GM18951 (cell line): Measurements from ENCODE around the gene SLC12A9.

ENCODE experiments used
- POLR2A ChIP-seq: IDR thresholded peaks from 4 replicates; pipeline ENCODE4 v1.6.1; 2011; ENCODE audit warnings: mild to moderate bottlenecking; ENCODE audit not compliant: insufficient read length, insufficient read depth; ENCODE audit errors: extremely low read depth
- in situ Hi-C: fragments of 300-500 bp; cut with MboI; formaldehyde crosslinking; loops from one replicate; pipeline ENCODE4 v1.12.0; 2022; ENCODE audit warnings: low sequenced_read_pairs, mixed read lengths, inconsistent platforms; ENCODE audit not compliant: unreplicated experiment

Gene SLC12A9

DNA sequence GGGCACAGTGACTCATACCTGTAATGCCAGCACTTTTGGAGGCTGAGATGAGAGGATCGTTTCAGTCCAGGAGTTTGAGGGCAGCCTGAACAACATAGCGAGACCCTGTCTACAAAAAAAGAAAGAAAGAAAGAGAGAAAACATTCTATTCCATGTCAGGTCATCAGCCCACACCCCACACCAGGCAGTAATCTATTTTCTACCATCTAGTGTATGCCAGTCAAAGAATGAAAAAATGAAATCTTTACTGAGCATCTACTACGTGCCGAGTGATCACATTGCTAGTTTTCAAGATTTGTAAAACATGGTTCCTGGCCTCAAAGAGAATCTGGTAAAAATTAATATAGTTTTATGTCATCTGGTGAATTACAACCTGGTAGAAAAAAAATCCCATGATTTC lies 22.1 kb upstream of the SLC12A9 start:
- no peak for TF ChIP-seq POLR2A
- in situ Hi-C loops: no loop called here

GRCh38 chr7:100832281-100832633 lies 20.3 kb upstream of the SLC12A9 start:
- in situ Hi-C loops: no loop called here
- no peak for TF ChIP-seq POLR2A

DNA sequence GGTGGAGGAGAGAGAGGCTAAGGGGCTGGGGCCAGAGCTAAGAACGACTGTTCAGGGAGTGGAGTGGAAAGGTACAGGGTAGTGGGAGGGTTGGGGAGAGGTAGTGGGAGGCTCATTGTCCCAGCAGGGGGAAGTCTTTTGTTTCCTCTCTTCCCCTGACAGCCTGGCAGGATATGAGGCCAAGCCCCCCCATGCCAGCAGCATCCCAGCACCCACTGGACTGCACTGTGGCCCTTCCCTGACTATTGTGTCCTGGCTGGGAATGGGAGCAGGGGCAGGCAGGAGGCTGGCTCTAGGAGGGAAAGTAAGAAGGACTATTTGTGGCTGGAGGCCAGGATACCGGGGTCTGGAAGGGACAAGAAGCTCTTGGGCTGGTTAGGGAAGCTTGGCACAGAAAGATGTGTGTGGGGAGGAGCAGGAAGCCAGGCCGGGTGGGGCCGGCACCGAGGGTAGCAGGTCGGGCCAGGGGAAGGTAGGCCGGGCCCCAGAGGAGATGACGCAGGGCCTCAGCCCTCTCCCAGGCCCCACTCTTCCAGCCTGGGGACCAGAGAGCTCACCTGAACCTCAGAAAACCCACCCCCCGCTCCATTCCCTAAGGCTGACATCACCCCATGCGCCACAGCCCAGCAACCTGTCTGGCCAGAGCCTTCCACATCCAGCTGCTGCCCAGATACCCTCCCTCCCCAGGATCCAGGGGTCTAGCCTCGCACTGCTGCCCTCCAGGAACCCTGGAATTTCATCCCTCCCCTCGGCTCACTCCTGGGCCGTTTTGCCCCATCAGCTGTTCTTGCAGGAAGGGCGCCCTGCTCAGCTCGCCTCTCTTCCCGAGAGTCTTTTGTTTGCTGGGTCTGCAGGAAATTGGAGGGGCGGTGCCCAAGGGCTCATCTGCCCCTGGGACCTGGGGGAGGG lies 16.4 kb upstream of the SLC12A9 start:
- in situ Hi-C loops: no loop called here
- no peak for TF ChIP-seq POLR2A

DNA sequence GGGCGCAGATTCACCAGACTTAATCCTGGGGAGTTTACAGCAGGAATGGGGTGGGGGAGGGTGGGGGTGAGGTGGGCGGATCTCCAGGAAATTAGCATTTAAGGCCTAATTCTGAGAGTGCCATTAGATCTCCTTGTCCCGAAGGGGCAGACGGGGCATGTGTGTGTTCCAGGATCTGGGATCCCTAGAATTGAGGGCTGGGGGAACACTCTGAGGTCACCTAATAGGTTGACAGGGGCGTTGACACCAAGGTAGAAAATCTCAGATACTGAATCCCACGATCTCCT lies 15.8 kb upstream of the SLC12A9 start:
- TF ChIP-seq POLR2A: no peak
- in situ Hi-C loops: no loop called here

- in situ Hi-C loops: no loop called here
- TF ChIP-seq POLR2A: peak; percentile 64
Measured at GRCh38 chr7:100837099-100837836, 15.2 kb upstream of the SLC12A9 start.

- in situ Hi-C loops: no loop called here
Measured at GRCh38 chr7:100839361-100839760, 13.2 kb upstream of the SLC12A9 start.

DNA sequence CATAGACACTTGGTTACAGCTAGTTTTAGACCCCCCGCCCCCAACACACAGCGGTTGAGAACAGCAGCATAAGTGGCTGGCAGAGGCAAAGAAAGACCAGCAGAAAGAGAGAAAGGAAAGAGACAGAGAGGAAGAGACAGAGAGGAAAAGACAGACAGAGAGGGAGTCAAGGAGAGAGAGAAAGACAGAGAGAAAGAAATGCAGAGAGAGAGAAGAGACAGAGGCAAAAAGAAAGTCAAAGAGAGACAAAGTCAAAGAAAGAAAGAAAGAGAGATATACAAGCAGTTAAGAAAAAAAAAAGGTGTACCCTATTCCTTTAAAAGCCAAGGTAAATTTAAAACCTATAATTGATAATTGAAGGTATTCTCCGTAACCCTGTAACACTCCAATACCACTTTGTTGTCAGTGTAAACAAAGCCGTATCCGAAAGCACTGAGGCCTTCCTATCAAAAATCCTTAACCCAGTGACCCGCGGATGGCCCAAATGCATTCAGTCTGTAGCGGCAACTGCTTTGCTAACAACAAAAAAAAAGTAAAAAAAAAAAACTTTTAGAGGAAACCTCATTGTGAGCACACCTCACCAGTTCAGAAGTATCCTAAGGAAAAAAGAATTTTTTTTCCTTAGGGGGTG lies 11.9 kb upstream of the SLC12A9 start:
- in situ Hi-C loops: no loop called here

More at GRCh38 chr7:100839361-100839760, 13.2 kb upstream of the SLC12A9 start:
- TF ChIP-seq POLR2A: no peak

DNA sequence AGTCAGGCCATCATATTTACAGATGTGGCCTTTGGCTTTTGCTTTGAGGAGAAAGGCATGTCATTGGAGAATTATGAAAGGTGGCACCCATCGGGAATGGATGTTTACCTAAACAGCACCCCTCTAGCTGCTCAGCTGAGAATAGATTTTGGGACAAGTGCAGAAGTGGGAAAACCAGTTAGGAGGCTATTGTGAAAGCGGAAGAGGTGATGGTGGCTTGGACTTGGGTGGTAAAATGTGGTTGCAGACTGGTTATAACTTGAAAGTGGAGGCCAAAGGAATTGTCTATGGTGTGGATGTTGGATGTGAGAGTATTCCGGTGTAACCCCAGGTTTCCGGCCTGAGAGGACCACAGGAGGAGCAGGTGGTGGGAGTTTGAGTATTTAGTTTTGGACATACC lies 5.2 kb upstream of the SLC12A9 start:
- TF ChIP-seq POLR2A: no peak
- in situ Hi-C loops: no loop called here

More for the DNA sequence above, 11.9 kb upstream of the SLC12A9 start:
- no peak for TF ChIP-seq POLR2A

DNA sequence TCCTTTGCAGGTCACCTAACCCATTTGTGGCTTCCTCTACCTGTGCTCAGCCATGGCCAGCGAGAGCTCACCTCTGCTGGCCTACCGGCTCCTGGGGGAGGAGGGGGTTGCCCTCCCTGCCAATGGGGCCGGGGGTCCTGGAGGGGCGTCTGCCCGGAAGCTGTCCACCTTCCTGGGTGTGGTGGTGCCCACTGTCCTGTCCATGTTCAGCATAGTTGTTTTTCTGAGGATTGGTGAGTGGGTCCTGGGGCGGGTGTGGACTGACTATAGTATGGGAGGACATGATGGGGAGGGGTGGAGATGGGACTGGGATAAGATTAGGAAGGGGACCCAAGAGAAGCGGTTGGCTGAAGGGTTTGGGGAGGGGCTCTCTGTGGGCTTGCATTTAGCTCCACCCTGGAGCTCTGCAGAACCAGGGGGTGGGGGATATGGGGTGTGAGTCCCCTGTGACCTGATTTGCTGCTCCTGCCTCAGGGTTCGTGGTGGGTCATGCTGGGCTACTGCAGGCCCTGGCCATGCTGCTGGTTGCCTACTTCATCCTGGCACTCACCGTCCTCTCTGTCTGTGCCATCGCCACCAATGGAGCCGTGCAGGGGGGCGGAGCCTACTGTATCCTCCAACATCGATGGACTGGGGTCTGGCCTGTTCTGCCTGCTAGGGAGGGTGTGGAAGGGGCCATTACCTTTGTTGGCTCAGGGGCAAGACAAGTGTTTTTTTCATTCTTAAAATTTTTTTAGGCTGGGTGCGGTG lies 1.8 kb downstream of the SLC12A9 start:
- in situ Hi-C loops: loop anchor here (10.0 kb wide), 1 partner anchor 150 kb away; the partner anchor contains the start of gene POP7
- no peak for TF ChIP-seq POLR2A

DNA sequence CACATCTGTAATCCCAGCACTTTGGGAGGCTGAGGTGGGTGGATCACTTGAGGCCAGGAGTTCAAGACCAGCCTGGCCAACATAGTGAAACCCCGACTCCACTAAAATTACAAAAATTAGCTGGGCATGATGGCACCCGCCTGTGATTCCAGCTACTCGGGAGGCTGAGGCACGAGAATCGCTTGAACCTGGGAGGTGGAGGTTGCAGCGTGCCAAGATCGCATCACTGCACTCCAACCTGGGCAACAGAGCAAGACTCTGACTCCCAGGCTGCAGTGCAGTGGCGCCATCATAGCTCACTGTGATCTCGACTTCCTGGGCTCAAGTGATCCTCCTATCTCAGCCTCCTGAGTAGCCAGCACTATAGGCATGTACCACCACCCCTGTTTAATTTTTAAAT lies 2.4 kb downstream of the SLC12A9 start:
- in situ Hi-C loops: loop anchor here (10.0 kb wide), 1 partner anchor 150 kb away; the partner anchor contains the start of gene POP7

- TF ChIP-seq POLR2A: no peak
- in situ Hi-C loops: loop anchor here (10.0 kb wide), 1 partner anchor 151 kb away; the partner anchor contains the start of gene POP7
Measured at GRCh38 chr7:100855515-100855914, 3.0 kb downstream of the SLC12A9 start.

- in situ Hi-C loops: loop anchor here (10.0 kb wide), 1 partner anchor 152 kb away; the partner anchor contains the start of gene POP7
- no peak for TF ChIP-seq POLR2A
Measured at GRCh38 chr7:100856871-100857282, 4.4 kb downstream of the SLC12A9 start.

- no peak for TF ChIP-seq POLR2A
- in situ Hi-C loops: loop anchor here (10.0 kb wide), 1 partner anchor 155 kb away; the partner anchor contains the start of gene POP7
Measured at GRCh38 chr7:100859856-100860255, 7.3 kb downstream of the SLC12A9 start.
